Measurements from ENCODE around the gene JMJD6.
A peak's percentile ranks its signal among the peaks of the same experiment; 100 is the strongest.

Gene JMJD6

GRCh38 chr17:76710863-76711611 is 15.4 kb downstream of the JMJD6 start, which contains the start of gene MXRA7:
Gene MXRA7, minus strand, starts transcription at chr17:76710965. Its CDS starts 19 bp downstream, at chr17:76710946.
- ATAC-seq = peak; percentile 45
- TF ChIP-seq ZNF565 (CRISPR knock-in tag; conservative IDR thresholded peaks at IDR 0.05; ENCODE audit: low read depth) (no peak), ZFP3 (CRISPR knock-in tag; IDR thresholded peaks at IDR 0.05) (0 out of 2 replicates have a peak, but pooled peaks have one; percentile 13)

GRCh38 chr17:76709951-76710862 is 16.2 kb downstream of the JMJD6 start:
- ATAC-seq = peak; percentile 34

- TF ChIP-seq ZNF70 (CRISPR knock-in tag; IDR thresholded peaks at IDR 0.05) (no peak), ARNTL (CRISPR knock-in tag; IDR thresholded peaks at IDR 0.05; ENCODE audit: borderline replicate concordance, low read depth) (no peak), ISL1 (CRISPR knock-in tag; IDR thresholded peaks at IDR 0.05) (peak; percentile 66), ZFP3 (CRISPR knock-in tag; IDR thresholded peaks at IDR 0.05) (no peak)
- peak; percentile 86 for ATAC-seq
Observed at GRCh38 chr17:76709077-76709950, 17.1 kb downstream of the JMJD6 start.

- no peak for ATAC-seq
- TF ChIP-seq ARNTL (CRISPR knock-in tag; IDR thresholded peaks at IDR 0.05; ENCODE audit: borderline replicate concordance, low read depth) (no peak), SNAI2 (CRISPR knock-in tag; IDR thresholded peaks at IDR 0.05) (no peak), CSRNP3 (CRISPR knock-in tag; IDR thresholded peaks at IDR 0.05) (no peak), ZNF70 (CRISPR knock-in tag; IDR thresholded peaks at IDR 0.05) (no peak), TOX (CRISPR knock-in tag; IDR thresholded peaks at IDR 0.05; ENCODE audit: borderline replicate concordance) (no peak), ZNF565 (CRISPR knock-in tag; conservative IDR thresholded peaks at IDR 0.05; ENCODE audit: low read depth) (no peak), ZNF8 (CRISPR knock-in tag; IDR thresholded peaks at IDR 0.05) (no peak), PPARA (CRISPR knock-in tag; IDR thresholded peaks at IDR 0.05; ENCODE audit: borderline replicate concordance) (no peak), BACH2 (CRISPR knock-in tag; IDR thresholded peaks at IDR 0.05; ENCODE audit: borderline replicate concordance) (no peak), ISL1 (CRISPR knock-in tag; IDR thresholded peaks at IDR 0.05) (no peak), RARB (CRISPR knock-in tag; IDR thresholded peaks at IDR 0.05) (no peak), CSDC2 (CRISPR knock-in tag; IDR thresholded peaks at IDR 0.05) (no peak), POU6F1 (CRISPR knock-in tag; IDR thresholded peaks at IDR 0.05; ENCODE audit: borderline replicate concordance, low read depth) (no peak), TSHZ2 (CRISPR knock-in tag; IDR thresholded peaks at IDR 0.05) (no peak)
Observed at GRCh38 chr17:76707985-76708807, 18.2 kb downstream of the JMJD6 start.

All from SK-N-SH treated with all-trans-retinoic acid at 6 μM for 48 hours (cell line).